GM12874 (cell line): ENCODE results near the gene MRPL27.

ENCODE experiments used
- CTCF ChIP-seq: IDR thresholded peaks from 2 replicates; pipeline ENCODE4 v1.5.1; 2011; ENCODE audit warnings: low read depth, mild to moderate bottlenecking, control low read depth, low read length, moderate library complexity; ENCODE audit not compliant: insufficient read depth

Gene MRPL27

GRCh38 chr17:50331085-50331791 is 41.7 kb downstream of the MRPL27 start:
- TF ChIP-seq CTCF, result no peak

GRCh38 chr17:50330151-50330775 is 42.7 kb downstream of the MRPL27 start:
- TF ChIP-seq CTCF, result no peak

GRCh38 chr17:50329716-50330115 is 43.3 kb downstream of the MRPL27 start:
- TF ChIP-seq CTCF, result no peak

GRCh38 chr17:50328363-50329325 is 44.3 kb downstream of the MRPL27 start:
- TF ChIP-seq CTCF, result no peak

- no peak for TF ChIP-seq CTCF
These were observed 46.1 kb downstream of the MRPL27 start for GRCh38 chr17:50326831-50327364.

GRCh38 chr17:50325906-50326305 is 47.1 kb downstream of the MRPL27 start:
- TF ChIP-seq CTCF, result no peak

- TF ChIP-seq CTCF, result no peak
These were observed 49.9 kb downstream of the MRPL27 start for GRCh38 chr17:50323060-50323459.
